Left renal cortex interstitium (tissue), 4 donors: ENCODE measurements around the gene SHROOM2. TPM values are rescaled to one million over a fixed set of nuclear protein-coding genes. Genes with fewer than 3 reads are reported as not detected.

Source experiments
- DNase-seq, 4 donors: peaks; one replicate each; pipeline ENCODE4 v3.0.0-alpha.2; 2013; ENCODE audit warnings: low read depth in 4 of 4, low spot score in 2 of 4, missing footprints in 1 of 4
- polyA plus RNA-seq, 4 donors: library from polyadenylated mRNA; unstranded; fragments of 120-200 nt; gene quantifications; one replicate each; pipeline ENCODE4 v1.2.1, GENCODE V29; 2013; ENCODE audit not compliant: insufficient read length in 4 of 4

Gene SHROOM2
- polyA plus RNA-seq, 4 donors = 17.4 to 20.5 (median 18.1) TPM

- DNase-seq = no peak
Measured at GRCh38 chrX:9988762-9989161, 202.5 kb downstream of the SHROOM2 start.

- no peak for DNase-seq
Measured at GRCh38 chrX:9992061-9992460, 205.8 kb downstream of the SHROOM2 start.

- DNase-seq = no peak
Measured at GRCh38 chrX:9992724-9993123, 206.5 kb downstream of the SHROOM2 start.

- DNase-seq = no peak
Measured at GRCh38 chrX:9995855-9996339, 209.7 kb downstream of the SHROOM2 start.

- DNase-seq = no peak
Measured at GRCh38 chrX:9997041-9997440, 210.8 kb downstream of the SHROOM2 start.

- no peak for DNase-seq
Measured at GRCh38 chrX:9997524-9997923, 211.3 kb downstream of the SHROOM2 start.

Other genes with a start within 250 kb of the SHROOM2 start
- 10 to 100 TPM; 11.9 to 14.4 (median 13.8) TPM for gene GPR143, start 20.6 kb upstream of the SHROOM2 start, polyA plus RNA-seq
- gene CLDN34, start 180.9 kb downstream of the SHROOM2 start, polyA plus RNA-seq = under 1 TPM in 1 of 4 donors, not detected in 3; 0.09 TPM